ENCODE data around the gene AMMECR1L. TPM values are rescaled to one million over a fixed set of nuclear protein-coding genes. Genes with fewer than 3 reads are reported as not detected.
A peak's percentile ranks its signal among the peaks of the same experiment; 100 is the strongest.
"Not testable (repeated sequence)": the region's sequence is repeated elsewhere in the genome, so short reads cannot be mapped to it uniquely, and the experiment has no call there.

Gene AMMECR1L
- total RNA-seq, 4 donors from 2014 or later, result 6.6 to 18.3 (median 12.9) TPM

GRCh38 chr2:127840893-127841292 lies 44.9 kb downstream of the AMMECR1L start:
- no peak overlapping the region for H3K27ac ChIP-seq
- in situ Hi-C loops (cut with MboI; ENCODE audit: low pct_ligation_motif_present in 1 of 4, low pct_unique_long_range_greater_than_20kb in 1 of 4, low sequenced_read_pairs in 3 of 4) (no loop called here), intact Hi-C loops (cut with DNase I; ENCODE audit: low total_unique reads) (no loop called here)
- TF ChIP-seq CTCF (IDR thresholded peaks at IDR 0.05) (no peak), POLR2AphosphoS5 (IDR thresholded peaks at IDR 0.05) (no peak)
- 88 to 93% methylated on average over 3 to 4 of the region's 4 CpGs for WGBS, 2 donors (ENCODE audit: low coverage in 1 of 2)
- H3K9me3 ChIP-seq, result no peaks in the 10 kb centered on the region
- H3K36me3 ChIP-seq, result peaks cover 0 to 4% (median 0%) of the 10 kb centered on the region in 4 donors
- no peaks in the 10 kb centered on the region for H3K27me3 ChIP-seq
- H3K4me1 ChIP-seq, result no peaks in the 10 kb centered on the region
- DNase-seq, result no peak
- H3K4me3 ChIP-seq, result no peak overlapping the region

GRCh38 chr2:127834951-127835350 lies 50.8 kb downstream of the AMMECR1L start:
- Histone ChIP-seq H3K9me3 (no peaks in the 10 kb centered on the region), H3K36me3 (no peaks in the 10 kb centered on the region), H3K27ac (no peak overlapping the region), H3K4me1 (no peaks in the 10 kb centered on the region), H3K27me3 (no peaks in the 10 kb centered on the region), H3K4me3 (no peak overlapping the region)
- in situ Hi-C loops (cut with MboI; ENCODE audit: low pct_ligation_motif_present in 1 of 4, low pct_unique_long_range_greater_than_20kb in 1 of 4, low sequenced_read_pairs in 3 of 4) (no loop called here), intact Hi-C loops (cut with DNase I; ENCODE audit: low total_unique reads) (no loop called here)
- WGBS, 2 donors (ENCODE audit: low coverage in 1 of 2), result 30 to 75% methylated on average over 1 to 3 of the region's 3 CpGs
- DNase-seq, result no peak
- TF ChIP-seq EP300 (IDR thresholded peaks at IDR 0.05; ENCODE audit: low read depth) (no peak), POLR2AphosphoS5 (IDR thresholded peaks at IDR 0.05) (no peak), CTCF (IDR thresholded peaks at IDR 0.05) (no peak), POLR2A (IDR thresholded peaks at IDR 0.05) (no peak)

GRCh38 chr2:127829845-127830246 lies 55.9 kb downstream of the AMMECR1L start:
- Histone ChIP-seq H3K4me3 (no peak overlapping the region), H3K9me3 (no peaks in the 10 kb centered on the region), H3K36me3 (no peaks in the 10 kb centered on the region), H3K27ac (peak overlapping the region in 2 of 4 donors; percentile 6 to 68), H3K4me1 (no peaks in the 10 kb centered on the region), H3K27me3 (no peaks in the 10 kb centered on the region)
- in situ Hi-C loops (cut with MboI; ENCODE audit: low pct_ligation_motif_present in 1 of 4, low pct_unique_long_range_greater_than_20kb in 1 of 4, low sequenced_read_pairs in 3 of 4) (no loop called here), intact Hi-C loops (cut with DNase I; ENCODE audit: low total_unique reads) (no loop called here)
- peak; percentile 67 for DNase-seq
- 50 to 54% methylated on average over 4 to 5 of the region's 5 CpGs for WGBS, 2 donors (ENCODE audit: low coverage in 1 of 2)
- TF ChIP-seq EP300 (IDR thresholded peaks at IDR 0.05; ENCODE audit: low read depth), result no peak
- no peak for TF ChIP-seq POLR2A (IDR thresholded peaks at IDR 0.05)
- no peak for TF ChIP-seq POLR2AphosphoS5 (IDR thresholded peaks at IDR 0.05)
- TF ChIP-seq CTCF (IDR thresholded peaks at IDR 0.05), result no peak

- H3K4me1 ChIP-seq; H3K27ac ChIP-seq; H3K9me3 ChIP-seq; in situ Hi-C loops (cut with MboI; ENCODE audit: low pct_ligation_motif_present in 1 of 4, low pct_unique_long_range_greater_than_20kb in 1 of 4, low sequenced_read_pairs in 3 of 4); H3K27me3 ChIP-seq; DNase-seq; intact Hi-C loops (cut with DNase I; ENCODE audit: low total_unique reads); H3K36me3 ChIP-seq; H3K4me3 ChIP-seq: not testable (repeated sequence)
- WGBS, 2 donors (ENCODE audit: low coverage in 1 of 2), result 98 to 100% methylated on average over 1 to 2 of the region's 2 CpGs
Measured at GRCh38 chr2:127826708-127827107, 59.0 kb downstream of the AMMECR1L start.

GRCh38 chr2:127826047-127826446 lies 59.7 kb downstream of the AMMECR1L start:
- DNase-seq, result no peak
- Histone ChIP-seq H3K4me1 (no peaks in the 10 kb centered on the region), H3K27ac (no peak overlapping the region), H3K36me3 (no peaks in the 10 kb centered on the region), H3K4me3 (no peak overlapping the region), H3K27me3 (no peaks in the 10 kb centered on the region), H3K9me3 (peaks cover 3 to 4% of the 10 kb centered on the region in 2 donors)
- no peak for TF ChIP-seq EP300 (IDR thresholded peaks at IDR 0.05; ENCODE audit: low read depth)
- TF ChIP-seq CTCF (IDR thresholded peaks at IDR 0.05), result no peak
- no peak for TF ChIP-seq POLR2AphosphoS5 (IDR thresholded peaks at IDR 0.05)
- no peak for TF ChIP-seq POLR2A (IDR thresholded peaks at IDR 0.05)
- 83 to 87% methylated on average over 10 to 12 of the region's 12 CpGs for WGBS, 2 donors (ENCODE audit: low coverage in 1 of 2)
- in situ Hi-C loops (cut with MboI; ENCODE audit: low pct_ligation_motif_present in 1 of 4, low pct_unique_long_range_greater_than_20kb in 1 of 4, low sequenced_read_pairs in 3 of 4), result no loop called here
- intact Hi-C loops (cut with DNase I; ENCODE audit: low total_unique reads), result no loop called here
